Right renal cortex interstitium (tissue), 3 donors: ENCODE results near the gene HMBS. TPM values are rescaled to one million over a fixed set of nuclear protein-coding genes. Genes with fewer than 3 reads are reported as not detected.
"Not testable (repeated sequence)": the region's sequence is repeated elsewhere in the genome, so short reads cannot be mapped to it uniquely, and the experiment has no call there.

Experiments
- DNase-seq, 3 donors: peaks; one replicate each; pipeline ENCODE4 v3.0.0-alpha.2; 2013; ENCODE audit warnings: low read depth in 3 of 3, low spot score in 2 of 3
- polyA plus RNA-seq, 3 donors: library from polyadenylated mRNA; unstranded; fragments of 120-200 nt; gene quantifications; one replicate each; pipeline ENCODE4 v1.2.1, GENCODE V29; 2013; ENCODE audit not compliant: insufficient read length in 3 of 3

The HMBS gene
- polyA plus RNA-seq, 3 donors, result 24.5 to 29.5 (median 26.8) TPM

- no peak for DNase-seq
Observed at GRCh38 chr11:119117004-119117706, 32.5 kb downstream of the HMBS start.

DNA sequence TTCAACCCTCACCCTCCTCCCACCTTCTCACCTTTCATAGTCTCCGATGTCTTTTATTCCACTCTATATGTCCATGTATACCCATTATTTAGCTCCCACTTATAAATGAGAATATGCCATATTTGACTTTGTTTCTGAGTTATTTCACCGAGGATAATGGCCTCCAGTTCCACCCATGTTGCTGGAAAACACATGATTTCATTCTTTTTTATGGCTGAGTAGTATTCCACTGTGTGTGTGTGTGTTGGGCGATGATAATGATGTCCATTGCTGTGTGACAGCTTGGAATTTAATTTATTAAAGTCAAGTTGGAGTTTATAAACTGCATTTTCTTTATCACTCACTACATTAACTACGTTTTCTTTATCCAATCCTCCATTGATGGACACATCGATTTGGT lies 33.5 kb downstream of the HMBS start:
- no peak for DNase-seq

DNA sequence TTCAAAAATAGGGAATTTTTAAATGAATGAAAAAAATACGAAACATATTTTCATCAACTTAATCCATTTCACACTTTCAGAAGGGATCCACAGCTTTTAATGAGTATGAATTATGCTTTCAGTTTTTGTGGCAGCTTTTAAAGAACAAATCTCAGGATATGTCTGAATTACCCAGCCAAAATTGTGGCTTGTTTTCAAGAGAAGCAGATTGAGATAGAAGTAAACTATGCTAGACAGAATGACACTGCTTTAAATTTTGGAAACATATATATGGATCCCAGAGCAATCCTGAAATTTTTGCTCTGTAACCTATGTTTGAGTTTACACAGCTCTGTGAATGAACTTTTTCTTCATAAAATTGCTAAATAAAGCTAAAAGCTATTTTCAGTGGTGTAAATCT lies 34.3 kb downstream of the HMBS start:
- DNase-seq, result no peak

DNA sequence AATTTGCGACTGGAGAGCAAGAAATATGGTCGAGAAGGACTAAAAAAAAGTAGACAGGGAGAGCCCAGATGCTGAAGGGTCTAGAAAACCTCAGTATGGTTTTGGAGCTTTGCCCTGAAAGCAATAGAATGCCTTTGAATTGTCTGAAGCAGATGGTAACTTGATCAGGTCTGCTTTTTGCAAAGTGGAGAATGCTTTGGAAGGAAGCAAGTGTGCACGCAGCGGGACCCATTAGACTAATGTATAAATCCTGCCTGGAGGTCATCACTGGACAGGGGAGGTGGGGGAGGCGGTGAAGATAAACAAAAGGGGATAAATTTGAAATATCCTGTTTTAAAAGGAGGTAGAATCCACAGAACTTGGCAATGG lies 35.9 kb downstream of the HMBS start:
- peak in 2 of 3 donors; percentile 57 to 65 for DNase-seq

- DNase-seq, result peak; percentile 92 to 97 (median 95)
Observed at GRCh38 chr11:119121008-119121810, 36.5 kb downstream of the HMBS start, which contains the start of gene HINFP. Gene HINFP, plus strand, starts transcription at chr11:119121580. Its CDS starts 5,365 bp downstream, at chr11:119126945.

DNA sequence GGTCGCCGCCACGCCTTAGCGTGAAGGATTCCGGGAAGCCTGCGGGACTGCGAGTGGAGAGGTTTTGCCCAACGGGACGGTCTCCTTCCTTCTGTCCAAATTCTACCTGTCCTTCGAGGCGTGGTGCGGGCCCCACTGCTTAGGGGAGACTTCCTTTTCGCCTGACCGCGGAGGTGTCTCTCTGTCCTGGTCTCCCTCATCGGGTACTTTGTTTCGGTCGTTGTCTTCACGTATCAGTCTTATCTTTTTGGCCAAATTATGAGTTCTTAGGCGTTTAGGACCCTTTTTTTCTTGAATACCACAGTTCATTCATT lies 37.1 kb downstream of the HMBS start:
- no peak for DNase-seq

- no peak for DNase-seq
Observed at GRCh38 chr11:119125821-119126220, 41.1 kb downstream of the HMBS start.

DNA sequence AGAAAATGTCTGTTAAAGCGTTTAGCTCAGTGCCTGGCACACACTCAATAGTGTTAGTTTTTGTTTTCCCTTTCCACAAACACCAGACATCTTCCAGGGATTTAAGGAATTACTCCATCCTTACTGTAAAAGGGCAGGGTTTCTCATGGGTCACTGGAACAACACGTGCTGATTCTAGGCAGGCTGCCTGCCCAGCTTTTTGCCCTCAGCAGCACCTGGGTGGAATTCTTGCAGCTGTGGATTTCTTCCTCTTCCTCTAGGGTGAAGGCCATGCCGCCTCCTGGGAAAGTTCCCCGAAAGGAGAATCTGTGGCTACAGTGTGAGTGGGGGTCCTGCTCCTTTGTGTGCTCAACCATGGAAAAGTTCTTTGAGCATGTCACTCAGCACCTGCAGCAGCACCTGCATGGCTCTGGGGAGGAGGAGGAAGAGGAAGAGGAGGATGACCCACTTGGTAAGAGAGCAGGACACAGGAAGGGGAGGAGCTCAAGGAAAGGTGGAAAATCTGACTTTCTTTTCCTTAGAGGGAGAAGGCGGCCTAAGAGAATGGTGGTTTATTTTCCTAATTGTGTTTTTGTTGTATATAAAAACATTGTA lies 42.1 kb downstream of the HMBS start:
- DNase-seq, result no peak

- no peak for DNase-seq
Observed at GRCh38 chr11:119130662-119131061, 46.0 kb downstream of the HMBS start.

GRCh38 chr11:119134389-119134978 lies 49.8 kb downstream of the HMBS start:
- no peak for DNase-seq

GRCh38 chr11:119139276-119139675 lies 54.6 kb downstream of the HMBS start:
- DNase-seq, result not testable (repeated sequence)

Other genes with a start within 250 kb of the HMBS start
- not detected for gene CXCR5, start 201.0 kb upstream of the HMBS start, polyA plus RNA-seq
- 10 to 100 TPM; 21.3 to 23.4 (median 23.0) TPM for gene BCL9L, start 159.0 kb upstream of the HMBS start, polyA plus RNA-seq
- 10 to 100 TPM in 1 of 3 donors, 1 to 10 TPM in 1, under 1 TPM in 1; 0.22 to 16.8 (median 7.0) TPM for gene UPK2, start 128.6 kb upstream of the HMBS start, polyA plus RNA-seq
- not detected for gene FOXR1, start 113.1 kb upstream of the HMBS start, polyA plus RNA-seq
- gene CENATAC, start 86.7 kb upstream of the HMBS start, polyA plus RNA-seq, result 10 to 100 TPM; 16.1 to 17.8 (median 17.1) TPM
- gene RPS25, start 66.5 kb upstream of the HMBS start, polyA plus RNA-seq, result 1,000 to 10,000 TPM; 1,153 to 1,249 (median 1,180) TPM
- 100 to 1,000 TPM in 2 of 3 donors, 10 to 100 TPM in 1; 92.9 to 142 (median 100) TPM for gene TRAPPC4, start 66.1 kb upstream of the HMBS start, polyA plus RNA-seq
- 100 to 1,000 TPM in 1 of 3 donors, 10 to 100 TPM in 2; 81.1 to 115 (median 99.9) TPM for gene SLC37A4, start 54.0 kb upstream of the HMBS start, polyA plus RNA-seq
- gene HYOU1, start 27.7 kb upstream of the HMBS start, polyA plus RNA-seq, result 100 to 1,000 TPM; 110 to 129 (median 127) TPM
- 10 to 100 TPM; 52.2 to 59.8 (median 54.6) TPM for gene VPS11, start 17.1 kb upstream of the HMBS start, polyA plus RNA-seq
- 10 to 100 TPM; 55.7 to 62.6 (median 56.9) TPM for gene DPAGT1, start 17.0 kb downstream of the HMBS start, polyA plus RNA-seq
- gene C2CD2L, start 22.5 kb downstream of the HMBS start, polyA plus RNA-seq, result 10 to 100 TPM in 1 of 3 donors, 1 to 10 TPM in 2; 9.3 to 12.0 (median 9.5) TPM
- gene HINFP, start 36.7 kb downstream of the HMBS start, polyA plus RNA-seq, result 10 to 100 TPM; 24.3 to 30.5 (median 29.3) TPM
- under 1 TPM; 0.74 to 0.79 (median 0.74) TPM for gene ABCG4, start 64.2 kb downstream of the HMBS start, polyA plus RNA-seq
- 10 to 100 TPM in 2 of 3 donors, 1 to 10 TPM in 1; 9.7 to 11.3 (median 10.3) TPM for gene NLRX1, start 83.8 kb downstream of the HMBS start, polyA plus RNA-seq
- gene NHERF4, start 100.6 kb downstream of the HMBS start, polyA plus RNA-seq, result 10 to 100 TPM; 11.7 to 15.4 (median 12.0) TPM
- gene CBL, start 121.5 kb downstream of the HMBS start, polyA plus RNA-seq, result 10 to 100 TPM; 19.5 to 19.8 (median 19.7) TPM
- gene MCAM, start 232.2 kb downstream of the HMBS start, polyA plus RNA-seq, result 10 to 100 TPM; 48.5 to 51.9 (median 51.6) TPM
- 10 to 100 TPM; 28.4 to 32.3 (median 28.8) TPM for gene RNF26, start 249.6 kb downstream of the HMBS start, polyA plus RNA-seq